AG09309 (cell line): ENCODE results near the gene HOXA11.

Source experiments
- DNase-seq: peaks from one replicate; pipeline ENCODE4 v3.0.0-alpha.2; 2010; ENCODE audit warnings: low read depth
- H3K4me3 ChIP-seq: 2 replicates; pipeline ENCODE4 v1.5.1; 2011; ENCODE audit warnings: mild to moderate bottlenecking, low read depth, low read length, moderate library complexity; ENCODE audit not compliant: control insufficient read depth
- CTCF ChIP-seq: IDR thresholded peaks from 2 replicates; pipeline ENCODE4 v1.5.1; 2011; ENCODE audit warnings: mild to moderate bottlenecking, low read depth, low read length, inconsistent platforms; ENCODE audit not compliant: insufficient read depth, control insufficient read depth; ENCODE audit errors: missing control alignments

HOXA11 gene

GRCh38 chr7:27175626-27176523 lies 9.2 kb downstream of the HOXA11 start:
- H3K4me3 ChIP-seq: peak overlapping the region; percentile 87
- DNase-seq: no peak
- no peak for TF ChIP-seq CTCF

DNA sequence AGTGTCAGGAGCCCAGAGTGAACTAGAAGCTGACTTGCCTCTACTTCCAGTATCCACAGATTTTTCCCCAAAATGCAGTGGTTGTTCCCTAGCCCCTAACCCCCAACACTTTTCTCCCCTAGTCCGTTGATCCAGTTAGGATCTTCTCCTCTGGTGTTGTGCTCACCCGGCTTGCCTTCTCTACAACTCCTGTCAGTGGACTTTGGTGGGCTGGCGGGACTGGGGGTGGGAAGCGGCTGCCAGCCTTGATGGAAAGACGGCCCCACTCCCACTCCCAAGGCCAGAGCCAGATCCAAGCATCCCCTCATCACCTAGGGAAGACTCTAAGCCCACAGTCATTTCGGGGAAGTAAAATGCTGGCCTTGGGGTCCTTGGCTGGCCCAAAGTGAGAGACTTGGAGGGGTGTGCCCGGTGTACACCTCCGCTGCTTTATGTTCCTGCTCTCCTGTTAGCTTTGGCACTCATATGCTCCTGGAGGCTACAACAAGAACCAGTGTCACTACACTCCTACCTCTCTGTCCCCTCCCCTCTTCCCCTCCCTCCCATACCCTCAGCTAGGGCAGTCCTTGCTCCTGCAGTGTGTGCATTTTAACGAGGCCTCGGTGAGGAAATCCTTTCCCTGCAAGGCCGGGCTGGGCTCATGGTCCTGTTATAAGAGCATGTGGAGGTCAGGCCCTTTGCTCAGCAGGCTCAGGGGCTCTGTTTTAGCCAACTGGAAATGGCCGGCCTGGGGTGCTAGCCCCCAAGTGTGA lies 10.0 kb downstream of the HOXA11 start:
- DNase-seq: no peak
- H3K4me3 ChIP-seq: peak overlapping the region; percentile 87
- no peak for TF ChIP-seq CTCF

DNA sequence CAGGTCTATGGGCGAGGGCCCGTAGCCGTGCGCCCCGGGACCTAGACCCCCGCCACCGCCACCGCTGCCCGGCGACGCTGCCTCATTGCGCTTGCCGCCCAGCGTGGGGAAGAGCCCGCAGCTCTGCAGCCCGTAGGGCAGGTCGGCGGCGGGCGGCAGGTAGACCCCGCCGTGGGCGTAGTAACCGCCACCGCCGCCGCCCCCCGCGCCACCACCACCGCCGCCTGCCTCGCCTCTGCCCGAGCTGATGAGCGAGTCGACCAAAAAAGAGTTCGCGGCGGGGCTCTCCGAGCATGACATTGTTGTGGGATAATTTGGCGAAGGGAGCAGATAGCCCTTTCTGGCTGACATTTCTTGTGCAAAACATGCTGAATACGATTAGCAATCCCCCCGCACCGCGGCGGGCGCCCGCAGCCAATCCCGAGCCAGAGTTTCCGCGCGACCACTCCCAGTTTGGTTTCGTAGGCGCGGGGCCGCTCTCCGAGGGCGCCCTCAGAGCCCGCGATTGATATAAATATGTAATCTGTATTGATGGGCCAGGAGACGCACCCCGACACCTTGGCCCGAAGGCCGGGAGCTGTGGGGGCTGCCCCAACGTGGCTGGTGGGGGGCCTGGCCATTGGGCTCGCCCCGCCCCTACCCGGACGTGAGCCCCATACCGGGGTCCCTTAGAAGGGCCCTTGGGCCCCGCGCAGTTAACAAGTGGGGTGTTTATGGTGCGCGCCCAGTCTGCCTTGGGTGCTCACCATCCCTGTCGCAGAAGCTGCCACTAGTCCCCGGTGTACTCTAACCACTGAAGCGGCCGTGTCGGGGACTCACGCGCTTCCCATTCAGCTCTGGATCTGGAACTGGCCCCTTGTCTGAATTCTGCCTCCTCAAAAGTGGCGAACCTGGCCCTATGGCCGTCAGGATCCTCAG lies 10.8 kb downstream of the HOXA11 start, which contains the start of gene HOXA10:
HOXA10 (minus strand) TSS at position 365 of the 918 bp plus-strand sequence; CDS start at position 351, 14 bp downstream.
- DNase-seq: no peak
- H3K4me3 ChIP-seq: peak within 1 kb of the TSS; percentile 87
- TF ChIP-seq CTCF: no peak

DNA sequence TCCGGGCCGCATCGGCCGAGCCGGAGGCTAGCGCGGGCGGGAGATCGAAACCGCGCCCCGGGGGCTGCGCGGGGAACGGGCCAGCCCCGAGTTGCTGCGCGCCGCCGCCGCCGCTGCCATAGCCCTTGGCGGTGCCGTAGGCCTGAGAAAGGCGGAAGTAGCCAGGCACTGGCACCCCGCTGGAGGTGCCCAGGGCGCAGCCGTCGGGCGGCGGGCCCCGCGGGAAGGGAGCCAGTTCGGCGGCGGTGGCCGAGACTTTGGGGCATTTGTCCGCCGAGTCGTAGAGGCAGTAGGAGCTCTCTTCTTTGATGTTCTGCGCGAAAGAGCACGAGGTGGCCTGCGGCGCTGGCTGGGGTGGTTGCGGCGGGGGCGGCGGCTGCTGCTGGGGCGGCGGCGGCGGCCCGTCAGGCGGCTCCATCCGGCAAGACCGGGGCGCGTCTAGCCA lies 11.5 kb downstream of the HOXA11 start:
- no peak for DNase-seq
- H3K4me3 ChIP-seq: peak overlapping the region; percentile 87
- no peak for TF ChIP-seq CTCF

- H3K4me3 ChIP-seq: peak overlapping the region; percentile 87
- DNase-seq: peak; percentile 88
Measured at GRCh38 chr7:27172823-27173510, 12.1 kb downstream of the HOXA11 start.

More at GRCh38 chr7:27172823-27173510, 12.1 kb downstream of the HOXA11 start:
- no peak for TF ChIP-seq CTCF
